OCI-LY7 (cell line): Measurements from ENCODE around the gene DDX51. TPM values are rescaled to one million over a fixed set of nuclear protein-coding genes. Genes with fewer than 3 reads are reported as not detected.

ENCODE experiments used
- BruUV-seq: library from RNA; stranded (reverse); fragments of 400-500 nt; replicated peaks from 2 replicates; lab custom pipeline; 2021; lab: Mats Ljungman, UMichigan
- CTCF ChIA-PET: fragments of 300-600 bp; sonication (Branson Sonifier 250); formaldehyde crosslinking; loops from one replicate; lab custom pipeline; 2022; ENCODE audit warnings: antibody characterized with exemption; ENCODE audit not compliant: unreplicated experiment; lab: Charles Lee
- POLR2A ChIA-PET: fragments of 300-600 bp; sonication (Branson Sonifier 250); formaldehyde crosslinking; loops from one replicate; lab custom pipeline; 2022; ENCODE audit warnings: antibody characterized with exemption; lab: Charles Lee
- DNase-seq: peaks from one replicate; pipeline ENCODE4 v3.0.0-alpha.2; 2015; ENCODE audit warnings: low spot score
- H2AFZ ChIP-seq: fragments of 200-600 bp; sonication (generic), shearing (Covaris generic); 2 replicates; pipeline ENCODE4 v1.6.1; 2014; ENCODE audit warnings: mild to moderate bottlenecking, antibody characterized with exemption, low read length, moderate library complexity
- H3K27ac ChIP-seq: fragments of 200-600 bp; sonication (generic); 2 replicates; pipeline ENCODE4 v1.5.1; 2014; ENCODE audit warnings: mixed run types, low read depth, mild to moderate bottlenecking, moderate library complexity, low read length, inconsistent platforms; ENCODE audit not compliant: poor library complexity, severe bottlenecking
- H3K36me3 ChIP-seq: fragments of 200-600 bp; sonication (generic); 2 replicates; pipeline ENCODE4 v1.6.1; 2014; ENCODE audit warnings: mild to moderate bottlenecking, antibody characterized with exemption, low read length, moderate library complexity, mixed read lengths; ENCODE audit not compliant: insufficient read depth
- H3K4me1 ChIP-seq: fragments of 200-600 bp; sonication (generic); 2 replicates; pipeline ENCODE4 v1.5.1; 2014; ENCODE audit warnings: mild to moderate bottlenecking, low read length; ENCODE audit not compliant: insufficient read depth, poor library complexity, severe bottlenecking
- H3K4me2 ChIP-seq: fragments of 200-600 bp; sonication (generic); 2 replicates; pipeline ENCODE4 v1.6.1; 2014; ENCODE audit warnings: mild to moderate bottlenecking, low read length
- H3K4me3 ChIP-seq: fragments of 200-600 bp; sonication (generic); 2 replicates; pipeline ENCODE4 v1.5.1; 2014; ENCODE audit warnings: mild to moderate bottlenecking, low read depth, low read length; ENCODE audit not compliant: poor library complexity, severe bottlenecking
- H3K79me2 ChIP-seq: fragments of 200-600 bp; sonication (generic); 2 replicates; pipeline ENCODE4 v1.6.1; 2016; ENCODE audit warnings: low read depth, mild to moderate bottlenecking, low read length, moderate library complexity, mixed read lengths; ENCODE audit not compliant: insufficient read depth
- H3K9me2 ChIP-seq: fragments of 200-600 bp; sonication (generic); 2 replicates; pipeline ENCODE4 v1.6.1; 2016; ENCODE audit warnings: mild to moderate bottlenecking, low read length, mixed read lengths; ENCODE audit not compliant: insufficient read depth
- H3K9me3 ChIP-seq: fragments of 200-600 bp; sonication (generic); 2 replicates; pipeline ENCODE4 v1.6.1; 2014; ENCODE audit warnings: mild to moderate bottlenecking, mixed run types, low read length, mixed read lengths
- H4K20me1 ChIP-seq: fragments of 200-600 bp; sonication (generic); 2 replicates; pipeline ENCODE4 v1.6.1; 2014; ENCODE audit warnings: mild to moderate bottlenecking, antibody characterized with exemption, low read length, moderate library complexity, mixed read lengths; ENCODE audit not compliant: insufficient read depth
- EZH2phosphoT487 ChIP-seq: fragments of 200-600 bp; sonication (generic); IDR thresholded peaks from 2 replicates; pipeline ENCODE4 v1.6.1; 2018; ENCODE audit warnings: low read depth, borderline replicate concordance, mild to moderate bottlenecking, mixed run types, antibody characterized with exemption, low read length, moderate library complexity, mixed read lengths
- intact Hi-C: fragments of 100-400 bp; cut with micrococcal nuclease; formaldehyde crosslinking; loops from one replicate; pipeline ENCODE4 v1.10.0; 2022; ENCODE audit not compliant: unreplicated experiment
- total RNA-seq, 2 experiments: library from RNA; depleted of rRNA in 1 of 2; stranded (reverse); fragments of >200 nt in 1 of 2; shearing (Covaris generic) in 1 of 2; gene quantifications; 2 replicates each; pipeline ENCODE4 v1.2.3, GENCODE V29; 2014 to 2022
- TF ChIP-seq, protein P1 (sequence below): fragments of 200-600 bp; sonication (generic); conservative IDR thresholded peaks from 2 replicates; pipeline ENCODE4 v1.5.1; 2014; ENCODE audit warnings: mild to moderate bottlenecking, antibody characterized with exemption, low read length, moderate library complexity, mixed read lengths

DDX51 gene
- total RNA-seq, 2 experiments from 2014 or later: 47.1 to 63.1 TPM

DNA sequence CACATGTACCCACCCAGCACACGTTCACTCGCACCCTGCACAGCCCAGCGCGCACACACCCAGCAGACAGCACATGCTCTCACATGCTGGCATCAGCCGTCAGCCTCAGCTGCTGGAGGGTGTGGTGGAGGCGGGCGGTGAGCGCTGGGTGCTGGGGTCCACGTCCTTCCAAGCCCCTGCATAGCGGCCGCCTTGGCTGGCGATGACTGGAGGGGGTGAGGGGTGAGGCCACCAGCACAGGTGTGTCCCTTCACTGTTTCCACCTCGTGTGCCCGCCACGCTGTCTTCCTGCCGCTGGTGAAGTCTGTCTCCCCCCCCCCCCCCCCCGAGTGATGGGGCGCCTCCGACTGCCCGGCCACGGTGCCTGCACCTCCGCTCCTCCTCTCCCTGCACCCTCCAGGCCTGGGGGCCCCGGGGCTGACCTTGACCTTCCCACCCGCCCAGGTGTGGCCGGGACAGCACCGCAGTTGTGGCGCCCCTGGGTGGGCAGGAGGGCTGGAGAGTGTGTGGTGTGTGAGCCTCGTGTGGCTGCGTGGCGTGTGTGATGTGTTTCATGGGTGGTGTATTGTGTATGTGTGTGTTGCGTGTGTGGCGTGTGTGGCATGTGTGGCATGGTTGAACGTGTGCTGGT is 37.6 kb upstream of the DDX51 start:
- Histone ChIP-seq H3K9me3 (no peaks in the 10 kb centered on the region), H3K4me1 (peaks cover 8% of the 10 kb centered on the region), H3K79me2 (no peaks in the 10 kb centered on the region), H3K36me3 (no peaks in the 10 kb centered on the region), H3K27ac (no peak overlapping the region), H2AFZ (no peak overlapping the region), H3K4me3 (no peak overlapping the region), H3K9me2 (no peaks in the 10 kb centered on the region), H4K20me1 (no peaks in the 10 kb centered on the region), H3K4me2 (no peak overlapping the region)
- no peak for TF ChIP-seq EZH2phosphoT487
- TF ChIP-seq, protein P1, sequence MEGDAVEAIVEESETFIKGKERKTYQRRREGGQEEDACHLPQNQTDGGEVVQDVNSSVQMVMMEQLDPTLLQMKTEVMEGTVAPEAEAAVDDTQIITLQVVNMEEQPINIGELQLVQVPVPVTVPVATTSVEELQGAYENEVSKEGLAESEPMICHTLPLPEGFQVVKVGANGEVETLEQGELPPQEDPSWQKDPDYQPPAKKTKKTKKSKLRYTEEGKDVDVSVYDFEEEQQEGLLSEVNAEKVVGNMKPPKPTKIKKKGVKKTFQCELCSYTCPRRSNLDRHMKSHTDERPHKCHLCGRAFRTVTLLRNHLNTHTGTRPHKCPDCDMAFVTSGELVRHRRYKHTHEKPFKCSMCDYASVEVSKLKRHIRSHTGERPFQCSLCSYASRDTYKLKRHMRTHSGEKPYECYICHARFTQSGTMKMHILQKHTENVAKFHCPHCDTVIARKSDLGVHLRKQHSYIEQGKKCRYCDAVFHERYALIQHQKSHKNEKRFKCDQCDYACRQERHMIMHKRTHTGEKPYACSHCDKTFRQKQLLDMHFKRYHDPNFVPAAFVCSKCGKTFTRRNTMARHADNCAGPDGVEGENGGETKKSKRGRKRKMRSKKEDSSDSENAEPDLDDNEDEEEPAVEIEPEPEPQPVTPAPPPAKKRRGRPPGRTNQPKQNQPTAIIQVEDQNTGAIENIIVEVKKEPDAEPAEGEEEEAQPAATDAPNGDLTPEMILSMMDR: no peak
- BruUV-seq: no TSS peak
- POLR2A ChIA-PET: no interaction called here
- intact Hi-C loops: no loop called here
- CTCF ChIA-PET: no interaction called here
- no peak for DNase-seq

- no peaks in the 10 kb centered on the region for H3K36me3 ChIP-seq
- H2AFZ ChIP-seq: no peak overlapping the region
- no TSS peak for BruUV-seq
- H3K4me3 ChIP-seq: no peak overlapping the region
- H3K9me2 ChIP-seq: no peaks in the 10 kb centered on the region
- no peaks in the 10 kb centered on the region for H3K9me3 ChIP-seq
- no peak overlapping the region for H3K4me2 ChIP-seq
- H4K20me1 ChIP-seq: no peaks in the 10 kb centered on the region
- intact Hi-C loops: no loop called here
- peaks cover 8% of the 10 kb centered on the region for H3K4me1 ChIP-seq
- no peak for TF ChIP-seq EZH2phosphoT487
- TF ChIP-seq, protein P1: no peak
- H3K79me2 ChIP-seq: no peaks in the 10 kb centered on the region
- no peak overlapping the region for H3K27ac ChIP-seq
- ChIA-PET POLR2A (no interaction called here), CTCF (no interaction called here)
- DNase-seq: no peak
Measured at GRCh38 chr12:132180648-132181546, 36.8 kb upstream of the DDX51 start.
